KOPT-K1 (cell line): ENCODE data around the gene PLPPR1.
"Not testable (repeated sequence)": the region's sequence is repeated elsewhere in the genome, so short reads cannot be mapped to it uniquely, and the experiment has no call there.

Source experiments
- H3K27ac ChIP-seq: fragments of 200-600 bp; sonication (generic); 2 replicates; pipeline ENCODE4 v1.5.1; 2016; ENCODE audit warnings: antibody characterized with exemption, mild to moderate bottlenecking, low read depth, low read length; ENCODE audit not compliant: poor library complexity, severe bottlenecking
- H3K36me3 ChIP-seq: fragments of 200-600 bp; sonication (generic); 2 replicates; pipeline ENCODE4 v1.5.1; 2017; ENCODE audit warnings: antibody characterized with exemption, mild to moderate bottlenecking, low read length, moderate library complexity; ENCODE audit not compliant: insufficient read depth
- H3K9me3 ChIP-seq: fragments of 200-600 bp; sonication (generic); 2 replicates; pipeline ENCODE4 v1.5.1; 2017; ENCODE audit warnings: antibody characterized with exemption, low read length, mild to moderate bottlenecking; ENCODE audit not compliant: insufficient read depth, poor library complexity, severe bottlenecking

The PLPPR1 gene

GRCh38 chr9:101073122-101073521 is 44.6 kb downstream of the PLPPR1 start:
- Histone ChIP-seq H3K9me3 (no peaks in the 10 kb centered on the region), H3K36me3 (no peaks in the 10 kb centered on the region), H3K27ac (no peak overlapping the region)

- H3K36me3 ChIP-seq: no peaks in the 10 kb centered on the region
- no peak overlapping the region for H3K27ac ChIP-seq
- H3K9me3 ChIP-seq: no peaks in the 10 kb centered on the region
Observed at GRCh38 chr9:101081641-101082040, 53.1 kb downstream of the PLPPR1 start.

- H3K36me3 ChIP-seq: no peaks in the 10 kb centered on the region
- H3K9me3 ChIP-seq: no peaks in the 10 kb centered on the region
- no peak overlapping the region for H3K27ac ChIP-seq
Observed at GRCh38 chr9:101083448-101084202, 55.1 kb downstream of the PLPPR1 start.

- H3K9me3 ChIP-seq: no peaks in the 10 kb centered on the region
- H3K36me3 ChIP-seq: no peaks in the 10 kb centered on the region
- H3K27ac ChIP-seq: no peak overlapping the region
Observed at GRCh38 chr9:101087426-101087825, 58.9 kb downstream of the PLPPR1 start.

GRCh38 chr9:101092922-101093321 is 64.4 kb downstream of the PLPPR1 start:
- Histone ChIP-seq H3K9me3 (no peaks in the 10 kb centered on the region), H3K27ac (no peak overlapping the region), H3K36me3 (no peaks in the 10 kb centered on the region)

GRCh38 chr9:101093620-101094019 is 65.1 kb downstream of the PLPPR1 start:
- H3K27ac ChIP-seq: no peak overlapping the region
- H3K36me3 ChIP-seq: no peaks in the 10 kb centered on the region
- H3K9me3 ChIP-seq: no peaks in the 10 kb centered on the region

GRCh38 chr9:101094686-101095085 is 66.2 kb downstream of the PLPPR1 start:
- Histone ChIP-seq H3K27ac (no peak overlapping the region), H3K9me3 (no peaks in the 10 kb centered on the region), H3K36me3 (no peaks in the 10 kb centered on the region)

- Histone ChIP-seq H3K36me3 (no peaks in the 10 kb centered on the region), H3K9me3 (no peaks in the 10 kb centered on the region), H3K27ac (no peak overlapping the region)
Observed at GRCh38 chr9:101097210-101097609, 68.7 kb downstream of the PLPPR1 start.

GRCh38 chr9:101098392-101098791 is 69.9 kb downstream of the PLPPR1 start:
- Histone ChIP-seq H3K9me3 (no peaks in the 10 kb centered on the region), H3K27ac (no peak overlapping the region), H3K36me3 (no peaks in the 10 kb centered on the region)

GRCh38 chr9:101114317-101114716 is 85.8 kb downstream of the PLPPR1 start:
- H3K27ac ChIP-seq: no peak overlapping the region
- H3K9me3 ChIP-seq: no peaks in the 10 kb centered on the region
- H3K36me3 ChIP-seq: no peaks in the 10 kb centered on the region

- no peaks in the 10 kb centered on the region for H3K9me3 ChIP-seq
- no peak overlapping the region for H3K27ac ChIP-seq
- H3K36me3 ChIP-seq: no peaks in the 10 kb centered on the region
Observed at GRCh38 chr9:101115102-101115501, 86.6 kb downstream of the PLPPR1 start.

- Histone ChIP-seq H3K36me3 (no peaks in the 10 kb centered on the region), H3K27ac (no peak overlapping the region), H3K9me3 (no peaks in the 10 kb centered on the region)
Observed at GRCh38 chr9:101117161-101117560, 88.6 kb downstream of the PLPPR1 start.

GRCh38 chr9:101119206-101119819 is 90.8 kb downstream of the PLPPR1 start:
- Histone ChIP-seq H3K36me3 (no peaks in the 10 kb centered on the region), H3K9me3 (no peaks in the 10 kb centered on the region), H3K27ac (no peak overlapping the region)

- Histone ChIP-seq H3K36me3 (no peaks in the 10 kb centered on the region), H3K27ac (no peak overlapping the region)
Observed at GRCh38 chr9:101121836-101122399, 93.4 kb downstream of the PLPPR1 start.

GRCh38 chr9:101126556-101126955 is 98.0 kb downstream of the PLPPR1 start:
- Histone ChIP-seq H3K36me3 (no peaks in the 10 kb centered on the region), H3K9me3 (no peaks in the 10 kb centered on the region), H3K27ac (no peak overlapping the region)

More at GRCh38 chr9:101121836-101122399, 93.4 kb downstream of the PLPPR1 start:
- no peaks in the 10 kb centered on the region for H3K9me3 ChIP-seq

- H3K27ac ChIP-seq, H3K36me3 ChIP-seq, H3K9me3 ChIP-seq: not testable (repeated sequence)
Observed at GRCh38 chr9:101127369-101127768, 98.8 kb downstream of the PLPPR1 start.
